AG20443 (cell line): ENCODE data around the gene CD22.

Source experiments
- DNase-seq: peaks from one replicate; pipeline ENCODE4 v3.0.0; 2012; ENCODE audit warnings: low spot score, mixed read lengths

The CD22 gene

DNA sequence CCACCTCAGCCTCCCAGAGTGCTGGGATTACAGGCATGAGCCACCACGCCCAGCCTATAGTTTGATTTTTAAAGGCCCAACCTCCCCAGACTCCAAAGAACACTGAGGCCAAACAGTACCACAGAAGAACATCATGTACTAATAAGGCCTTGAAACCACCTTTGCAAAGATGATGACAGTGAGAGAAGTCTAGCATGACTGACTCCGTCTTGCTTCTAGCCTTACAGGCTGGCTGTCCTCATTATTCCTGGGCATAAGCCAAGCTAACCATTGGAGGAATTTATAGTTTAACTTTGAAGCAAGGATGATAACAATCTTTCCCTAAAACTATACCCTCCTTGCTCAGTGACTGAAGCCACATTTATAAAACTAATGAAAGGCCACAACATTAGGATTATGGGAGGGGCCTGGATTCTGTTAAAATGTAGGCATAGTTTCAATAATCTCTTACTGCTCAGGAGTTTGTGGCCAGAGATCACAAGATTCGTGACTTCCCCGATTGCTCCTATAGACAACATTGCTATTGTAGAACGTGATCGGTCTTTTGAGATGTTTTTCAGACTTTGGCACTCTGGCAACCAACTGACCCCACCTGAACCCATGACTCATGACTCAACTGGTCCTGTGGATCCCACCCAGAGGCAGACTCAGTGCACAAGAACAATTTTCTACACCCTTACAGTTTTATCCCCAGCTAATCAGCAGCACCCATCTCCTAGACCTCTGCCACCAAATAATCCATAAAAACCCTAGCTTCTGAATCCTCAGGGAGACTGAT is 59.5 kb downstream of the CD22 start:
- no peak for DNase-seq

DNA sequence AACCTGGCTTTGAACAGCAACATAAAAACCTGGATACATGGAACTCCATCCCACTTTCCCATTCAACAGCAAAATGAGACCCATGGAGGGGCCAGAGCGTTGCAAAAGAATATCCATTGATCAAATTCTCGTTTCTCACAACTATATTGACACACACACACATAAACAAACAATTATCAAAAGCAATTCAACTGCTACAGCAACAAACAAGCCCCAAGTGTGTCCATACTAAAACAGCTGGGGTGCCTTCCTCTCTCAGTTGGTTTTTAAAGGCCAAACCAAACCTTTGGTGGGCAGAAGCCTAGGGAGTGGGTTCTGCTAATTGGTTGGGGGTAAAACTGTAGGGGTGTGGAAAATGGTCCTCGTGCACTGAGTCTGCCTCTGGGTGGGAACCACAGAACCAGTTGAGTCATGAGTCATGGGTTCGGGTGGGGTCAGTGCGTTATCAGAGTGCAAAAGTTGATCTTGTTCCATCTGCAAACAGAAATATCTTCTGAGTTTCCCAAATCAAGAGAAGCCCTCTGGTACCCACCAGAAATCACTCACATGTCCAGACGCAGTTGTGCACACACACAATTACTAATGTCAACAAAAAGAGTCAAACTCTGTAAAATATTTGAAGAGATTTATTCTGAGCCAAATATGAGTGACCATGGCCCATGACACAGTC is 60.3 kb downstream of the CD22 start:
- DNase-seq, result no peak

DNA sequence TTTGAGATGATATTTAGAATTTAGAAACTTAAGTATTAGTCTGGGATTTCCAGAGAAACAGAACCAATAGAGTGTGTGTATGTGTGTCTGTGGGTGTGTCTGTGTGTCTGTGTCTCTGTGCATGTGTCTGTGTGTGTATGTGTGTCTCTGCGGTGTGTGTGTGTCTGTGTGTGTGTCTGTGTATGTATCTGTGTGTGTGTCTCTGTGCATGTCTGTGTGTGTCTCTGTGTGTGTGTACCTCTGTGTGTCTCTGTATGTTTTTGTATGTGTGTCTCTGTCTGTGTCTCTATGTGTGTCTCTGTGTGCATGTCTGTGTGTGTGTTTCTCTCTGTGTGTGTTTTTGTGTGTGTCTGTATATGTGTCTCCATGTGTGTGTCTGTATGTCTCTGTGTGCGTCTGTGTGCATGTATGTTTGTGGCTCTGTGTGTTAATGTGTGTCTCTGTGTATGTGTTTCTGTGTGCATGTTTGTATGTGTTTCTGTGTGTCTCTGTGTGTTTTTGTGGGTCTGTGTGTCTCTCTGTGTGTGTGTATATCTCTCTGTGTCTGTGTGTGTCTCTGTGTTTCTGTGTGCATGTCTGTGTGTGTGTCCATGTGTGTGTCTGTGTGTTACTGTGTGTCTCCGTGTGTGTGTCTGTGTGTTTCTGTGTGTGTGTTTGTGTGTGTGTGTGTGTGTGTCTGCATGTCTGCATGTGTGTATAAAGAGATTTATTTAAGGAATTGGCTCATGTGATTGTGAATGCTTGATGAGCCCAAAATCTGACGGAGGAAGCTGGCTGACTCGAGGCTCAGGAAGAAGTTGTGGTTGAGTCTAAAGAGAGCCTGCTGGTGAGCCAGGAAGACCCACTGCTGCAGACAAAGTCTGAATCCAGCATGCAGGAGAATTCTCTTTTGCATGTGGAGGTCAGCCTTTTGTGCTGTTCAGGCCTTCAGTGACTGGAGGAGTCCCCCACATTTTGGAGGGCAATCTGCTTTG is 64.0 kb downstream of the CD22 start:
- no peak for DNase-seq

DNA sequence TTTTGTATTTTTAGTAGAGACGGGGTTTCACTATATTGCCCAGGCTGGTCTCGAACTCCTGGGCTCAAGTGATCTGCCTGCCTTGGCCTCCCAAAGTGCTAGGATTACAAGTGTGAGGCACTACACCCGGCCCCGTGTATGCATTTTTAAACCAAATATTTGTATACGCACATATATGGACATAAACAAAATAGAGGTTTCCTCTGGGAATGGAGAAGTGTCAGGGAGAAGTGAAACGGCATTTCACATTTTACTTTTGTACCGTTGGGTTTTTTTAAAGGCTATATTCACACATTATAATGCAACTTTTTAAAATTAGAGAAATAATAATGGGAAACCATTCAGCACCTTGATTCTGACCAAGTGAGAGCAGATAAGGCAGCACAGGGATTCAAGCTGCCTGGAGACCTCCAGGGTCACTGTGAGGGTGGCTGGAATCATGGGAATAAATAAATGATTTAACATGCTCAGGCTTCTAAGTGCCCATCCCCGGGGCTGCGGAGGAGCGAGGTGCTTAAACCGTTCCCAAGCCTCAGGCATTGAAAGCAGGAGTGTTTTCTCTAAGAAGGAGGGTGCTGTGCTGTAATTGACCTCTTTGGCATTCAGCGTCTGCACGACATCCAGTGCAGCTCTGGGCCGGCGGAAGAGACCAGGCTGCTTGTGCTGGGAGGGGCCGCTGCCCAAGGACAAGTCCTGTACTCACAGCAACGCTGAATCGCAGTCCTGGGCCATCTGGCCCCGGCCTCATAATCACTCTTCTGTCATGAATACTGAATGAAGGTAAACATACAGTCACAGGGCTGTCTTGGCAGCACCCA is 66.6 kb downstream of the CD22 start:
- DNase-seq, result peak; percentile 43

DNA sequence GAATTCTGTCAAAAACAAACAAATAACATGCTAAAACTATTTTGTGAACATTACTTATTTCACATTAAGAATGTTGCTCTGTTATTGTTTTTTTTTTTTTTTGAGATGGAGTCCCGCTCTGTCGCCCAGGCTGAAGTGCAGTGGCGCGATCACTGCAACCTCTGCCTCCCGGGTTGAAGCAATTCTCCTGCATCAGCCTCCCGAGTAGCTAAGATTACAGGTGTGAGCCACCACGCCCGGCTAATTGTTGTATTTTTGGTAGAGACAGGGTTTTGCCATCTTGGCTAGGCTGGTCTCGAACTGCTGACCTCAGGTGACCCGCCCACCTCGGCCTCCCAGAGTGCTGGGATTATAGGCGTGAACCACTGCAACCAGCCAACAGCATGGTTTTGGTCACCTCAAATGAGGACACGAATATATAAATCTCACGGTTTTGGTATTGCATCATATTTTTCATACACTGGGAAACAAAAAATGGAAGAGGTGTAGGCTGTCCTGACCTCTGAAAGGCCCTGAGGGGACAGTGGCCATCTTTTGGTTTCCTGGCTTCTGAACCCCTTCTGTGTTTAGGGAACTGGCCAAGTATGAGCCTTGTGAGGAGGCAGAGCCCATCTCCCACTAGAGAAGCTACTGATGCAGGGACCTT is 67.4 kb downstream of the CD22 start:
- no peak for DNase-seq
